Thoracic aorta (tissue), 2 donors: Measurements from ENCODE around the gene CPVL. TPM values are rescaled to one million over a fixed set of nuclear protein-coding genes. Genes with fewer than 3 reads are reported as not detected.

Source experiments
- ATAC-seq: fragments of 150-250 bp; one replicate; pipeline ENCODE4 v1.8.0; 2017; ENCODE audit warnings: low read depth; ENCODE audit not compliant: insufficient number of reproducible peaks, low FRiP score
- DNase-seq: peaks from one replicate; pipeline ENCODE4 v3.0.0-alpha.2; 2020; ENCODE audit warnings: low spot score
- H3K27ac ChIP-seq, 2 donors: fragments of 200-600 bp; sonication (generic); 1 replicate in 1 of 2; 2 replicates in 1 of 2; pipeline ENCODE4 v1.5.1; 2016; ENCODE audit warnings: mild to moderate bottlenecking in 2 of 2, moderate library complexity in 2 of 2
- H3K27me3 ChIP-seq: fragments of 200-600 bp; sonication (generic); replicated peaks from 2 replicates; pipeline ENCODE4 v1.6.0; 2016; ENCODE audit warnings: mild to moderate bottlenecking; ENCODE audit not compliant: insufficient read depth
- H3K36me3 ChIP-seq: fragments of 200-600 bp; sonication (generic); one replicate; pipeline ENCODE4 v1.5.1; 2016
- H3K4me1 ChIP-seq, 2 donors: fragments of 200-600 bp; sonication (generic); 1 replicate in 1 of 2; 2 replicates in 1 of 2; pipeline versions ENCODE4 v1.5.1 to v1.6.0; 2016; ENCODE audit warnings: low read depth in 2 of 2, mild to moderate bottlenecking in 1 of 2; ENCODE audit not compliant: control insufficient read depth in 1 of 2
- H3K4me3 ChIP-seq: fragments of 200-600 bp; sonication (generic); 2 replicates; pipeline ENCODE4 v1.5.1; 2016; ENCODE audit warnings: mild to moderate bottlenecking
- H3K9me3 ChIP-seq: fragments of 200-600 bp; sonication (generic); 2 replicates; pipeline ENCODE4 v1.5.1; 2016
- total RNA-seq, 2 donors: library from RNA; depleted of rRNA; stranded (reverse); fragments of >200 nt; gene quantifications; one replicate each; pipeline versions ENCODE4 v1.1.0 to v1.2.3, GENCODE V29; 2016
- TF ChIP-seq, protein P1 (sequence below): fragments of 200-600 bp; sonication (generic); IDR thresholded peaks from one replicate; pipeline ENCODE4 v1.5.1; 2019; ENCODE audit warnings: antibody characterized with exemption

Gene CPVL
- total RNA-seq, 2 donors from 2014 or later: 21.0 to 22.9 TPM

DNA sequence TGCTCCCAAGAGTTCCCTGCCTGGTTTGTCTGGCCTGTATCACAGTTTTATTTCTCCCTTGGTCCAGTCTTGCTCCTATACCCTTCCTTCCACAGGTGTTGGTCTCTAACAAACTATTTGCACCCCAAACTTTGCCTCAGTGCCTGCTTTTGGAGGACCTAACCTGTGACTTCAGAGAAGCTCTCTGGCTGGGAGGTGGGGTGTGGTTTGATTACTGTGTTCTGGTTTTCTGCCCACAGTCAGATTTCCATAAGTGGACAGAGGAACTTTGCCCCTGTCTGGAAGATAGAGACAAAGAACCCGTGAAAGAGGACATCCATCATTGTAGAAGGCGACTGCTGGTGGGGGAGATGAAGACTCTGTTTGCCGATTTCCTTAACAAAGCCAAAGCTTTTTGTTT, 132.4 kb downstream of the CPVL start:
- Histone ChIP-seq H3K4me3 (no peak overlapping the region), H3K4me1 (no peaks in the 10 kb centered on the region), H3K36me3 (no peaks in the 10 kb centered on the region), H3K27me3 (no peaks in the 10 kb centered on the region), H3K9me3 (no peaks in the 10 kb centered on the region), H3K27ac (no peak overlapping the region)
- DNase-seq: no peak
- ATAC-seq: no peak
- TF ChIP-seq, protein P1, sequence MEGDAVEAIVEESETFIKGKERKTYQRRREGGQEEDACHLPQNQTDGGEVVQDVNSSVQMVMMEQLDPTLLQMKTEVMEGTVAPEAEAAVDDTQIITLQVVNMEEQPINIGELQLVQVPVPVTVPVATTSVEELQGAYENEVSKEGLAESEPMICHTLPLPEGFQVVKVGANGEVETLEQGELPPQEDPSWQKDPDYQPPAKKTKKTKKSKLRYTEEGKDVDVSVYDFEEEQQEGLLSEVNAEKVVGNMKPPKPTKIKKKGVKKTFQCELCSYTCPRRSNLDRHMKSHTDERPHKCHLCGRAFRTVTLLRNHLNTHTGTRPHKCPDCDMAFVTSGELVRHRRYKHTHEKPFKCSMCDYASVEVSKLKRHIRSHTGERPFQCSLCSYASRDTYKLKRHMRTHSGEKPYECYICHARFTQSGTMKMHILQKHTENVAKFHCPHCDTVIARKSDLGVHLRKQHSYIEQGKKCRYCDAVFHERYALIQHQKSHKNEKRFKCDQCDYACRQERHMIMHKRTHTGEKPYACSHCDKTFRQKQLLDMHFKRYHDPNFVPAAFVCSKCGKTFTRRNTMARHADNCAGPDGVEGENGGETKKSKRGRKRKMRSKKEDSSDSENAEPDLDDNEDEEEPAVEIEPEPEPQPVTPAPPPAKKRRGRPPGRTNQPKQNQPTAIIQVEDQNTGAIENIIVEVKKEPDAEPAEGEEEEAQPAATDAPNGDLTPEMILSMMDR: no peak

DNA sequence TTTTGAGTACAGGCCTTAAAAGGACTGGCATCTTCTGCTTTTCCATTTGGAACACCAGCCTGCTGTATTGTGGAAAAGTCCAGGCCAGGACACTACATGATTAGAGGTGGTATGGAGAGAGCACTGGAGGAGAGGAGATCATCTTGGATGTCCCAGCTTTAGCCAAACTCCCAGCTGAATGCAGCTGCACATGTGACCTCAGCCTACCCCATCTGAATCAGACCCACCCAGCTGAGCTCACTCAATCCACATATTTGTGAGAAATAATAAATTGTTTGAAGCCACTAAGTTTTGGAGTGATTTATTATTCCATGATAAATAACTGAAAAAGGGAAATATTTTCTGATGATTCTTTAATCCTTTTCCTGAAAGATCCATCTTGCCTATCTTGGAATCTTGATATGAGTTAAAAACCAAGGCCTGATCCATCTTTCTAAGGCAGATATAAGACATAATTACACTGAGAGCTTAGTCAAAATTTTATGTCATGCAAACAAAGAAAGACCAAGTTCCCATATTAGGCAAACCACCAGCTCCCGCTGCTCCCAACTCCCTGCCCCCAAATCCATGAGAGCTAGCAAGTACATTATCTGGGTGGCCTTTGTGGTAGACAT, 133.1 kb downstream of the CPVL start:
- Histone ChIP-seq H3K4me3 (no peak overlapping the region), H3K27me3 (no peaks in the 10 kb centered on the region), H3K27ac (no peak overlapping the region), H3K9me3 (no peaks in the 10 kb centered on the region), H3K36me3 (no peaks in the 10 kb centered on the region), H3K4me1 (no peaks in the 10 kb centered on the region)
- DNase-seq (no peak), ATAC-seq (no peak)
- TF ChIP-seq, protein P1: no peak

DNA sequence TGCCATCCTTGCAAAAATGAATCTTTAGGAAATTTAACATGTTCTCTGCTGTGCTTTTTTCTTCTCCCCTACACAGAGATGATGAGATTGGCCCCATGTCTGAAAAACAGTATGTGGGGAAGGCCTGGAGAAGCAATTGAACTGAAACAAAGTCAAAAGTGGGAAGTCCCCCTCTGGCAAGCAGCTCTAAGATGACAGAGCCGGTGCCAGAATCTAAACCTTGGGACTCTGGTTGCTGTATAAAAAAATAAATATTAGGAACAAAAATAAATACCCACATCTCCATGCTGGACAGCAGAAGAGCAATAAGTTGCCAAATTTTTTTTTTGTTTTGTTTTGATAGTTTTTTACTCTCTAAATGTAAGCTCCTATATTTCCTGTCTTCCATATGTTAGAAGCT, 136.4 kb downstream of the CPVL start:
- TF ChIP-seq, protein P1: no peak
- Histone ChIP-seq H3K27ac (no peak overlapping the region), H3K4me3 (no peak overlapping the region), H3K27me3 (no peaks in the 10 kb centered on the region), H3K36me3 (no peaks in the 10 kb centered on the region), H3K9me3 (no peaks in the 10 kb centered on the region), H3K4me1 (no peaks in the 10 kb centered on the region)
- no peak for ATAC-seq
- DNase-seq: no peak

DNA sequence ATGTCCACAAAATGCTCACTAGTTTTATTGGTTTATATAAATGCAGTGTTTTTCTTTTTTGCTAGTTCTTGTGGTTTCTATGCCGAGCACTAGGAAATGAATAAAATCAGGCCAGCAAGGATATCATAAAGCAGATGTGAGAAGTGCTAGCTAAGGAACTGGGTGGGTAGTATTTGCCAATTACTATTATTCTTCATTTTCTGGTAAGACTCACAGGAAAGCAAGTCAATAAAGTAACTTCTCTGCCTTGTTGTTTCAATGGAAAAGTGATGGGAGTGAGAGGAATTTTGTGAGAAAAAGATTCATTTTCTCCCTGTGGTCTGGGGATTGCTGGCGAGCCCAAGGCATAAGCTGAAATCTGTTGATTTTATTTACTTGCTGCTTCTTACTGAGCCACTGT, 137.7 kb downstream of the CPVL start:
- no peak for ATAC-seq
- H3K4me3 ChIP-seq: no peak overlapping the region
- DNase-seq: no peak

DNA sequence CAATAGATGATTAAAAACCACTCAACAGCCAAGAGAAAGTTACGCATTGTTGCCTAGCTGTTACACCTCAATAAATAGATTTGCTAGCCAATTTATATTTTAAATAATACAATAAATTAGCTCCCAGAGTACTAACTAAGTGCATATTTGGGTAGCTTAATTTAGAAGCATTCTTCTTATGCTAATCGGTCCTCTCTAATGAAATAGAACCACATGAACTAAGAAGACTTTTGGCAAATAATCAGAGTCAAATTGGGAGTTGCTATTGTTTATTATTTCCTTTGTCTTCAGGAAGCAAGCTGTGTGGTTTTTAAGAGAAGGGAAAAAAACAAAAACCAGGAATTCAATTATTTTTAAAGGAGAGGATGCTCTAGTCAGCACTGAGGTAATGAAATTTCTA, 139.2 kb downstream of the CPVL start:
- TF ChIP-seq, protein P1: no peak
- Histone ChIP-seq H3K27me3 (no peaks in the 10 kb centered on the region), H3K27ac (no peak overlapping the region), H3K4me1 (no peaks in the 10 kb centered on the region), H3K4me3 (no peak overlapping the region), H3K9me3 (no peaks in the 10 kb centered on the region), H3K36me3 (no peaks in the 10 kb centered on the region)
- no peak for ATAC-seq
- no peak for DNase-seq

More for the DNA sequence above, 137.7 kb downstream of the CPVL start:
- TF ChIP-seq, protein P1: no peak
- Histone ChIP-seq H3K27ac (no peak overlapping the region), H3K4me1 (no peaks in the 10 kb centered on the region), H3K36me3 (no peaks in the 10 kb centered on the region), H3K27me3 (no peaks in the 10 kb centered on the region), H3K9me3 (no peaks in the 10 kb centered on the region)
